ENCODE measurements around the gene DHX8.

The DHX8 gene

DNA sequence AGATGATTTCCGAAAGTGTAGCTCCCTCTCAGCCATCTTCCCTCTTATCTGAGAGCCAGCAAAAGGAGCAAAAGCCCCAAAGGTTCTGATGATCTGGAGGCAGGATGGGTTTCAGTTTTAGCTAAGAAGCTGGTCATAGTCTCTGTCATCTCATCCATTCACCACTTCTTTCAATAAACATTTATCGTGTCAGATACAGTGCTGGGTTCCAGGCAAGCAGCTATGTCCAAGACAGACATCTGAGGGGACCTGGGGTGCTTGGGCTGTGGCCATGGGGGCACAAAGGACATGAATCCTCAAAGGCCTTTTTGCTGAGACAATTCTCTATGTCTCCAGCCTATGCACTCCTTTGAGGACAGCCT, 63.4 kb downstream of the DHX8 start:
- DNase-seq (ENCODE audit: low read depth, low spot score): no peak

DNA sequence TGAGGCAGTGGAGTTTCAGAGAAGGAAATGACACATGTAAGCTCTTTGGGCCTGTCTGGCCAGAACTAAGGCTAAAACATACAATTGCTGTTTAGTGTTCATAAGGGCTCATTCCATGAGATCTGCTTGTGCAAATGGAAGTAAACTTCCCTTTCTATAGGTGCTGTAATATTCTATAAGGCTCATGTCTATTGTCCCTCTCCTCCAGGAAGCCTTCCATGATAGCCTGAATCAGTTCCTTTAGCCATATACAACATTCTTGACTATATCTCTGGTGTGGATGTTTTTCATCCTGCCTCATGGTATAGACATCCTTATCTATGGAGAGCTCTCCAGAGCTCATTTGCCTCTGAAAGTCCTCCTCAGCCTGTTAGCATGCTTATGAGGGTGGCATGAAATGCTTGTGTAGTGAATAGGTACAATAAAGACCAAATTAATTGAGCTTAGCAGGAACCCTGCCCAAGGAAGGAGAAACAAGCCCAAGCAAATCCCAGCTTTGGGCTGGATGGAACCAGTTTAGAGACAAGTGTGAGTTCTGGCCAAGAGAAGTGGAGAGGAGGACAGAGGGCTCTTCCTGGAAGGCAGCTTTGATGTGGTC, 64.0 kb downstream of the DHX8 start:
- no peak for DNase-seq (ENCODE audit: low read depth, low spot score)

DNA sequence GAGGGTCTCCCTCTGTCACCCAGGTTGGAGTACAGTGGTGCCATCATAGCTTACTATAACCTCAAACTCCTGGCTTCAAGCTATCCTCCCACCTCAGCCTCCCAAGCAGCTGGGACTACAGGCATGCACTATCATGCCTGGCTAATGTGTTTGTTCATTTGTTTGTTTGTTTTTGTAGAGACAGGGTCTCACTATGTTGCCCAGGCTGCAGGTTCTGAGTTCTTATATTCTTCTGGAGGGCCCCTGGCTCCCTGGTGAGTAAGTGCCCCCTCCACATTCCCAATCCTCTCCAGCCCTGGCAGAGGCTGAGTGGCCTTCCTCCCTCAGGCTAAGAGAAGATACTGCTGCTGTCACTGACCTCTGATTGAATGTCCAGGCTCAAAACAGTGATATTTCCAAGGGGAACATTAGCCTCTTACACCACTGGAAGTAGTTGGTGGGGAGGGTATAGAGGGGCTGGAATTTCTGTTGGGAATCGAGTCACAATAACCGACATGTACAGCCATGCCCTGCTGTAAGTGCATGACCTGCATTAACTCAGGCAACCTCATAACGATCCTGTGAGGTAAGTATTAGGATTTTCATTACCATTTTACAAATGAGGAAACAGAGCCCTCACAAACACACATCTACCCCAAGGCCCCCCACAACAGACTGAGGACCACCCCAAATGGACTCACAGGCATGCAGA, 65.1 kb downstream of the DHX8 start:
- DNase-seq (ENCODE audit: low read depth, low spot score): no peak

DNA sequence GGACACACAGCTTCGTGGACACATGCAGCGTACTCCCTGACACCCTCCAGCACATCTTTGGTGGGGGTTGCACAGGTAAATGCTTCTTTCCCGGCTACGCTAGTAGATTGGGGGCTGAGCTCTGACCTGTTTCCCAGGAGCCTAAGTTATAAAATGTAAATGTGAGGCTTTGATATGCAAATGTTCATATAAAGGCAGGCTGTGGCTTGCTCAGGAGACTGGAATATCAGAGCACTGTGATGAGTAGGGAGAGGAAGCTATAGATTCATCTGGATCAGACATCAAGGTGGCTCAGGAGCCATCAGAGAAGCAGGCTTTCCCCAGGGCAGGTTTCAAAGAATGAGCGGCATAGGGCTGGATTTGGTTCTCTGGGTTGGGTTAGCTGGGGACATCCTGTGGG, 65.7 kb downstream of the DHX8 start:
- no peak for DNase-seq (ENCODE audit: low read depth, low spot score)

DNA sequence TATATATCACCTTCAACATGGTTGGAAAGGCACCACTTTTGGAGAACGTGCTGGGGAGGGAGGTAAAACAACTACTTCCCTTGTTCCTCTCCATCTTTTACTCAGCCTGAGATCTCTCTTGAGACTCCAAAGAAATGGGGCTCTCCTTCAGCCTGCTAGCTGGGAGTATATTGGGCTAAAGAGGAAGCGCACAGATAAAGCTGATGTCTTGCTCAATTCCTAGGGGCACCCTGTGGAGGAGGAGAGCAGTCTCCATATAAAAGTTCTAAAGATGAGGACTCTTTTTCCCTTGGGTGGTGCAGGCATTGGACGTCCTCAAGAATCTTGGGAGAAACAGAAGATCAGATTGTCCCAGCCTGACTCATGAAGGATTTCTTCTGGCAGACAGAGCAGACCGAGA, 67.0 kb downstream of the DHX8 start:
- DNase-seq (ENCODE audit: low read depth, low spot score): no peak

DNA sequence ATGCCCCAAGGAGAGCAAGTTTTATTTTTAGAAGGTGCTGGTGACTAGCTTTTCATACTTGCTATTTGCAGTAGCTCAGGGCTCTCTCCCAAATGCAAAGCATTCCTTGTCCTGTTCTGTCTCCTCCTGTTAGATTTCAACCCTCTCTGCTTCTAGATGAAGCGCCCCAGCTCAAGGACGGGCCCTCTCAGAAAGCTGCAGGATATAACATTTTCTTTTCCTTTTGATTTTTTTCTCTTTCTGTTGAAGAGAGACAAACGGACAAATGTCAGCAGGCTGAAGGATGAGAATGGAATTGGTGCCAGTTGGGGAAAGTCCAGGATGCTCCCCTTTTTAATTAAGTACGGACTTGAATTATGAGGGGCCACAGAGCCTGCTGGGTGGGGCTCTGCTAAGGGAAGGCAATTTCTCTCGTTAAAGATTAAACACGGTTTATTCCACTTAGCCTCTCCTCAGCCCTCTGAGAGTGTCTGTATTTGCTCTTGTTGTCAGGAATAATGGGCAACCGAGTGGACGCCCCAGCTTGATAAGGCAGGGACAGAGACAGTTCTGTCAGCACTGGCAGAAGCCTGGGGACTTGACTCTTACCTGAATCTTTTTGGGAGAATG, 68.6 kb downstream of the DHX8 start:
- DNase-seq (ENCODE audit: low read depth, low spot score): no peak

DNA sequence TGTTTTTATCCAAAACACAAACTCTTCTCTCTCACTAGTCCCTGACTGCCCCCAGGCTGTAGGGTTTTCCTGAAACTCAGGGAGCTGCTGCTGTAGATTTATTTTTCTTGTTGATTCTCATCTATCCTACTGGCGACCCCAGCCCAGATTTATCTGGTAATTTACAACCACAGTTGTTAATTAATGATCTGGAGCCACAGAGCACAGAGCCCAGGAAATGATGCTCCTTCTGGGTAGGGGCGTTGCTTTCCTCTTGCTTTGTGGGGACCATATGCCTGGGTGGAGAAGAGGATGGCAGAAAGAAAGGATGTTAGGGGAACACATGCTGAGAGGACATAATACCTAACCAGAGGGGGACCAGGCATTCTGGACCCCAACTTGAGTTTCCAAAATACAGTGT, 69.8 kb downstream of the DHX8 start:
- DNase-seq (ENCODE audit: low read depth, low spot score): no peak

DNA sequence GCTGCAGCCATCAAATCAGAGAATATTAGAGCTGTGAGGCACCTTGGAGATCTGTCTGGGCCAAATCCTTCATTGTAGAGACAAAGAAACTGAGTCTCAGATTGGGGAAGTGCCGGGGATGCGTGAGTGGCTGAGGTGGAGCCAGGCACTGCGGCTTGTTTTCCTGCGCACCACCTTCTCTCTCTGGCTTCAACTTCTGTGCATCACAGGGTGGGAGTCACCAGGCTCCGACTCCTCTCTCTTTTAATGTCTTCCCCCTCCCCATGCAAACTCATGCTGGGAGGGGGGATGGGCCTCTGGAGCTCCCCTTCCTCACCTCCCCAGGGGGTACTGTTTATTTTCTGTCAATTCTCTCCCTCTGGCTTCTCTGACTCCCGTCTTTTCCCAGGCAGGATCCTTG, 71.1 kb downstream of the DHX8 start:
- no peak for DNase-seq (ENCODE audit: low read depth, low spot score)

DNA sequence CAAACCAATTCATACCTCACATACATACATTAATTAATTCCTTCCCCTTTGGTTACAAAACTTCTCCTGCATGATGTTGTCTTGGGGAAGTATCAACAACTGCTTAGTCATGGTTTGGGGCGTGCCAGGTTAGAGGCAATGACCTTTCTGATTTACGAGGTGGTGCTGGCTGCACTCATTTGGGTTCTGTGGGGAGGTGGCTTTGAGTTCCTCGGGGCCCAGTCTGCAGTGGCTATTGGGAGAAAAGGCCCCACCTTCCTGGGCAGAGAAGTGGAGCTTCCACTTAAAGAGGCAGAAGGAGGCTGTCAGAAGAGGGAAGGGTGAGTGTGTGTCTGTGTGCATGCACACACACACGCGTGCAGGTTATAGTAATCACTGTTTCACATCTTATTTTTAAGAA, 72.5 kb downstream of the DHX8 start:
- no peak for DNase-seq (ENCODE audit: low read depth, low spot score)

DNA sequence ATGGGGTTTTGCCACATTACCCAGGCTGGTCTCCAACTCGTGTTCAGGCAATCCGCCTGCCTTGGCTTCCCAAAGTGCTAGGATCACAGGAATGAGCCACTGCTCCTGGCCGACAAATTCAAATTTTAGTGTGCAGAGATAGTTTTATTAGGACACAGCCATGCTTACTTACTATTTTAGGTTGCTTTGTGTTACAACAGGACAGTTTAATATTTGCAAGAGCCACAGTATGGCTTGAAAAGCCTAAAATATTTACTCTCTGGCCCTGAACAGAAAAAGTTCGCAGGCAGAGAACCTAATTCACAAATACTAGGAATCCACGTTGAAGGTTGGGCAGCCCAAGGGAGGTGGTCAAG, 75.0 kb downstream of the DHX8 start:
- no peak for DNase-seq (ENCODE audit: low read depth, low spot score)

DNA sequence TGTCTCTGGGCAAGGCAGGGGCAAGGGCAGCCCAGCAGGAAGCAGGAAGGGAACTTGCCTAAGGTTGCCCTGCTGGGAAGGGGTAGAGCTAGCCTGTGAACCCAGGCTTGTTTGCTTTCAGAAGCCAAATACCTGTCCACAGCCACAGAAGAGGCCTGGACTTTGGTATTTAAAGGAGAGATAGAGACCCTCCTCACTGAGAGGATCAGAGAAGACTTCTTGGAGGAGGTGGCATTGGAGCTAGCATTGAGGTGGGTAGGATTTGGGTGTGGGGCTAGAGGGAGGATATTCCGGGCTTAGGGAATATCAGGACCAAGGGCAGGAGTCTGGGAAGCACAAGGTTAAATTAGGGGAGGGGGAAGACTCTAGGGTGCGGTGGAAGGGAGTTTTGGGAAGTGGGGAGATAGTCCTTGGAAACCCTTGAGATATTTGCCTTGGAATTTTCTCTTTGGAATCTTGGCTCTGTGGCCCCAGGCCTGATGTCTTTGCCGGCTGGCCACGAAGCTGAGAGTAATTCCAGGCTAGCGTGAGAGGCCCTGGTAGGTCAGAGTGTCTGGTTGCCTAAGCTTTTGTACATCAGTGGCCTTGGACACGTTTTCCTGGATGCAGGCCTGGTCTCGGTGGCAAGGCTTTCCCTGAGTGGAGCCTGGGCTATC, 75.5 kb downstream of the DHX8 start:
- no peak for DNase-seq (ENCODE audit: low read depth, low spot score)

DNA sequence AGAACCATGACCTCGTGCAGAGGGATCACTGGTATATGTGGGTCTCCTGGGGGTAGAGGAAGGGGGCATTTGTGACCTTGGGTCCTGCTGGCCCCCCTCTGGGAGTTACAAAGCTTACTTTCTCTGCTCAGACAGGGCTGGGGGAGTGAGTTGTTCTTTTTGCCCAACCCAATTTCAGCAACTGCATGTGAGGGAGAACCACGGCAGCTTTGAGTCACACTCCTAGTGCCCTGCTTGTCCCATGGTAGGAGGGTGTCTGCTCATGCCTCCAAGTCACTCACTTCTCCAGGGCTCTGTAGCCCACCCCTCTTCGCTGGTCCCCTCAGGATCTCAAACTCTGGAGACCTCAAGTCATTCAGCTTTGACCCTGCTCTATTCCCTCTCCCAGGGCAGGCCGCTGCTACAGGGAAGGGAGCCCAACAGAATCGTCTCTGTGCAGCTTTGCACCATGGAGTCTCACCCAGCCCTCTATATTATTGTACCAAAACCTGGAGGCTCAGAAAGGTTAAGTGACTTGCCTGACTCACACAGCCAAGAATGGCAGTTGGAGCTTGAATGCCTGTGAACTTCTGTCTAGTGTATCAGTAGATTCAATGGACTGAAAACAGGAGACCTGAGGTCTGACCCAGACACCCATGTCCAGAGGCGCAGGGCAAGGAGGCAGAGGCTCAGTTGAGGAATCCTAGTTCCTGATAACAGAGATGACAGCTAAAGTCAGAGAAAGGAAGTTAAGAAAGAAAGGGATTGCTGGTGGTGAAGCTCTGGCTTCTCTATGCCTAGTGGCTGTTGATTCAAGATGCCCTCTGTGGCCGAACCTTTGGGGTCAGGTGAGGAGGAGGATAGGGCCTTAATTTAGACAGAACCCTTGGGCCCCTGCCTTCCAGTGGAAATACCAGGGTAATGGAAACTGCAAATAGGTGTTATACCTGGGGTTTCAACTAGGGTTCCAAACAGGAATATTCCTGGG, 77.0 kb downstream of the DHX8 start:
- DNase-seq (ENCODE audit: low read depth, low spot score): no peak

DNA sequence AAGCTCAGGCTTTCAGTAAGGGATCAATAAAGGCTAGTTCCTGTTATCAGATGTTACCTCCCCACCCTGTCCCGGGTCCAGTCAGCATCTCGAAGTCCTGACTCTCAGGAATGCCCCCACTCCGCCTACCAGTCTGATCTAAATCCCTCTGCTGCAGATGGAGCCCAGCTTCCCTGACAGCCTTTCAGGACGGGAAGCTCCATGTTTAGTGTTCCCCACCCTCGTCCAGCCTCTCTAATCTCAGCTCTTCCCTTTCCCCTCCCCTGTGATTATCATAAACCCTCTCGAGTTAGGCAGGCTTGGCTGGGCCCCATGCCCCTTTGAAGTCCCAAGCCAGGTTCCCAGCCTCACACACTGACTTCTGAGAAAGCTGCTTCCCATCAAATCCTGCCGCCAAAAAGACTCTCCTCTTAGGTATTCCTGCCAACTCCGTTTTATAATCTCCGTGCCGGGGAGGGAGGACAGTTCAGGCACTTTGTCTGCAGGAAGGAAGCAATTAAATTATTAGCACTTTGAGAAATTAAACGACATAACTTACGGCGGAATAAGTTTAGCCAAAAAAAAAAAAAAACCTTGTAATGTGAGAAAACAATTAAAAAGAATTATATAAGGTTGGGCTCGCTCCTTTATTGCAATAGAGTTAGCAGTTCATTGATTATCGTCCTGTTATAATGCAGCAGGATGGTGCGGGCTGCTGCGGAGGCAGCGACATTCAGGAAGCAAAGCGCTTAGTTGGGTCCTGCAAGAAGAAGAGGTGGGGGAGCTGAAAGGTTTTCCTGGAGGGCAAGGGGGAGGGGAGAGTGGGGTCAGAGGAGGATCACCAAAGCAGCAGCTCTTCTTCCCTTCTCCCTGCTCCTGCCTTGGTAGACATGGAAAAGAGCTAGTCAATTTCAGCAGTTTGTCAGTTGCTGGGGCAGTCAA, 79.2 kb downstream of the DHX8 start:
- no peak for DNase-seq (ENCODE audit: low read depth, low spot score)

DNA sequence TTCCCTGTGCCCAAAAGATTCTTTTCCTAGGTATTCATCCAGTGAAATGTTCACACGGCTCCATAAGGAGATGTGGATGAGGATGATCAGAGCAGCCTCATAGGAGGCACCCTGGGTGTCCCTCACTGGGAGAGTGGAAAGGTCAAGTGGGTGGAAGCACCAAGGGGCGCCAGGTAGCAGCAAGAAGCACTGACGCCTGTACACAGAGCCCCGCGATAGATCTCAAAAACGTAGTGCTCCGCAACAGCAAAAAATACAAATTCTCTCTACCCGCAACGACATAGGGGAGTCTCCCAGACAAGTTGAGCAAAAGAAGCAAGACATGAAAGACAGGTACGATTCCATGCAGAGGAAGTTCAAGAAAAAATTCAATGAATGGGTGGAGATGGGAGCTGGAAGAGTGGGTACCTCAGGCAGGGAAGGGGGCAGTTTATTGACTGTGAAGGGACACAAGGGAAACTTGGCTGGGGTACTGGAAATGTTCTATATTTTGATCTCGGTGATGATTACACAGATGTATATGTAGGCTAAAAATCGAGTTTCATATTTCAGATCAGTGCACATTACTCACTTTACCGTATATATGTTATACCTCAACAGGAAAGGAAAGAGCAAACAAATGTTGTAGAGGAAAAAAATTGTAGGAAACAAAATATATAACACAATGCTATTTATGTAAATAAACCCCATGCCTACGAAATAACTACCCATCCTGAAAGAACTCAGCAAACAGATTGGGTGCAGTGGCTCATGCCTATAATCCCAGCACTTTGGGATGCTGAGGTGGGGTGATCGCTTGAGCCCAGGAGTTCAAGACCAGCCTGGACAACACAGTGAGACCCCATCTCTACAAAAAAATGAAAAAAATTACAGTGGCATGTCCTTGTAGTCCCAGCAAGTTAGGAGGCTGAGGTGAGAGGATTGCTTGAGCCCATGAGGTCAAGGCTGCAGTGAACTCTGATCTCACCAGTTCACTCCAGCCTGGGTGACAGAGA, 80.1 kb downstream of the DHX8 start:
- DNase-seq (ENCODE audit: low read depth, low spot score): no peak

DNA sequence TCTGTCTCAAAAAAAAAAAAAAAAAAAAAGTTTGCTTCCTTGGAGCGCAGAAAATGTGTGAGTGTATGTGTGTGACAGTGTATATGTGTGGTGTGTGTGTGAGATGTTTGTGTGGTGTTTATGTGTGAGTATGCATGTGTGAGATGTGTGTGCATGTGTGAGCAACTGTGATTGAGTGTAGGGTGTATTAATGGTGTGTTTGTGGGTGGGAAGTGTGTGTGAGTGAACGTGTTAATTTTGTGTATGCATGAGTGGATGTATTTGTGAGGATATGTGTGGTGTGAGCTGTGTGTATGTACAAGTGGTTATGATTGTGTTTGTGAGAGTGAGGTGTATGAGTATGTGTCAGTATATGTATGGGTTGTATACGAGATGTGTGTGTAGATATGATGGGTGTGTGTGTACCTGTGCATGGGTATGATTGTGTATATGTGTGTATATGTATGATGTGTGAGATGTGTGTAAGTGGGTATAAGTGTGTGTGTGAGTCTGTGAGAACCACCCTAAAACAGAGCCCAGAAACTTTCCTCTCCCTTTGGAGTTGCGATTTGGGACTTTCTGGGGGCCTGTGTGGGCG, 84.8 kb downstream of the DHX8 start:
- DNase-seq (ENCODE audit: low read depth, low spot score): no peak

DNA sequence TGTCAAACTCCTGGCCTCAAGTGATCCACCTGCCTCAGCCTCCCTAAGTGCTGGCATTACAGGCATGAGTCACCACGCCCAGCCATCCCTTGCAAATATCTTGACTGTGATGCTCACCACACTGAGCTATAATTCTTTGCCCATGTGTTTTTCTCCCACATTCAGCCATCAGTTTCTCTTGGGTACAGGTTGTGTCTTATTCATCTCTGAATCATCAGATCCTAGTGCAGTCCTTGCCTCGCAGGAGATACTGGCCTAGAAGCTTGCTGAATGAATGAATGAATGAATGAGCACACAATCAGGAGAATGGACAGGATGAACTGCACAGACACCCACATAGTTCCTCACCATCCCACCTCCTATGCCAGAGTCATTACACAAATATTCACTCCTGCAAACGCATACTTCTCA, 86.7 kb downstream of the DHX8 start:
- peak; percentile 52 for DNase-seq (ENCODE audit: low read depth, low spot score)

DNA sequence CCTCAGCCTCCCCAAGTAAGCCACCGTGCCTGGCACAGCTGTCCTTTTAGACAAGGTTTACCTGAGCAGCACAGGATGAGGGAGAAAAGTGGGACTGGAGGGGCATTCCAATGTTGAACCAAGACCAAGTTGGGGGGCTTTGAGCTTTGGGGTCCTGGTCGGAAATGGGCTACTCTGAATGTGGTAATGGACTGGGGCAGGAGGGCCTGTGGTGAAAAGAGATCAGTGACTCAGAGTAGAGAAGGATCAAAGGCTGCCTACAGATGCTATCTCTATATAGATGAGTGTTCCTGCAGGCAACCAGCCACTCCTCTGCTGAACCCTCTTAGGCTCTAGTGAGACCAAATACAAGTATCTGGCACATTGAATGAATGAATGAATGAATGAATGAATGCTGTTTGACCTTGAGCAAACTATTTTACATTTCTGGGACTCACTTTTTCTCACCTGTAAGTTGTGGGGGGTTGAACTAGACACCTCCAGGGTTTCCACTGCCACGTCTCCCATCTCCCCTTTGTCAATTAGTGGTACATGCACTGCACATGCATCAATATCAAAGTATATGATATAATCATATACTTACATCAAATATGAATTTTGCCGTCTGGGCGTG, 88.7 kb downstream of the DHX8 start:
- DNase-seq (ENCODE audit: low read depth, low spot score): no peak

DNA sequence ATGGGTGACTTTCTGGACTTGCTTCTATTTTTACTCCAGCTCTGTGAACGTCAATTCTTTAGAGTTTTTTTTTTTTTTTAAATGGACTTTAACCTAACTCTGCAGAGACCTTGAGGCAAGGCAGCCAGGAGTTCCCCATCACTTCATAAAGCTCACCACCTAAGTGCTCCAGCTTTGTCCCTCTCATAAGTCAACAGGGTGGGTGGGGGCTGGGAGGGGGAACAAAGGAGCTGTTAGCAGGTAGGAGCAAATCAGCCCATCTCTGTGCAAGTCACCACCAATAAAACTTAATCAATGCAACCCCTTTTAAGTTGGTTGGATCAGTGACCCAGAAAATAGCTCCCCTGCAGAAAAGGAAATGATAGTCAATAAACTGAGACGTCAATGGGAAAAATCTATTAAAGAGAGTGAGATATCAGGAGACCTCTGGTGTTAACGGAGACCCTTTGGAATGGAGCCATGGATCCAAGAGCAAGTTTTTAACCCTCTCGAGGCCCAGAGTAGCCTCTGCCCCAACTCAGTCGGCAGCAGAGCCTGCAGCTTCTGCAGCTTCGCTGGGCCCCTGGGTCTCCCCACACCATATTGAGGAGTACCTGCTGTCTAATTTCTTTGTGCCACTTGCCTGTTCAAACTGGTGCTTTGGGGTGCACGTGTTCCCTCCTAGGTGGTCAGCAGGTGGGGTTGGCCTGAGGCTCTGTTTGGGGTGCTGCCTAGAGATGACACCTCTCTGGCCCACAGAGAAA, 90.0 kb downstream of the DHX8 start:
- no peak for DNase-seq (ENCODE audit: low read depth, low spot score)

Data from astrocyte of the hippocampus (primary cell).